H1 (cell line): ENCODE data around the gene EXO1. TPM values are rescaled to one million over a fixed set of nuclear protein-coding genes. Genes with fewer than 3 reads are reported as not detected.

Source experiments
- CTCF ChIA-PET: fragments of 300-600 bp; sonication (Branson Sonifier 250); formaldehyde crosslinking; loops from one replicate; lab custom pipeline; 2021; ENCODE audit not compliant: partially characterized antibody; lab: Charles Lee
- POLR2A ChIA-PET: fragments of 300-600 bp; sonication (Branson Sonifier 250); formaldehyde crosslinking; loops from one replicate; lab custom pipeline; 2021; ENCODE audit warnings: inconsistent platforms; ENCODE audit not compliant: partially characterized antibody; lab: Charles Lee
- DNase-seq, 2 experiments: peaks; one replicate each; pipeline versions ENCODE4 v3.0.0 to v3.0.0-alpha.2; 2010 to 2022; ENCODE audit warnings: low spot score in 2 of 2, low read depth in 1 of 2, mixed read lengths in 1 of 2
- FAIRE-seq: peaks from 2 replicates; lab custom pipeline; 2011; peaks lifted over from hg19 to GRCh38; lab: Jason Lieb, UNC
- H2AFZ ChIP-seq: 2 replicates; pipeline ENCODE4 v1.8.1; 2012; ENCODE audit warnings: low read length, inconsistent platforms
- H2AK5ac ChIP-seq: 2 replicates; pipeline ENCODE4 v1.6.1; 2013; ENCODE audit warnings: low read depth, low read length
- H2BK120ac ChIP-seq: replicated peaks from 2 replicates; pipeline ENCODE3; 2013; ENCODE audit warnings: low read depth, low read length, inconsistent platforms
- H2BK12ac ChIP-seq: 2 replicates; pipeline ENCODE4 v1.6.1; 2013; ENCODE audit warnings: low read depth, low read length
- H2BK15ac ChIP-seq: 2 replicates; pipeline ENCODE4 v1.6.1; 2013; ENCODE audit warnings: low read length
- H2BK20ac ChIP-seq: 2 replicates; pipeline ENCODE4 v1.6.1; 2013; ENCODE audit warnings: low read length
- H2BK5ac ChIP-seq: 2 replicates; pipeline ENCODE4 v1.6.1; 2013; ENCODE audit warnings: low read depth, low read length
- H3K14ac ChIP-seq: 2 replicates; pipeline ENCODE4 v1.6.1; 2013; ENCODE audit warnings: inconsistent platforms; ENCODE audit not compliant: insufficient read length
- H3K18ac ChIP-seq: 2 replicates; pipeline ENCODE4 v1.6.1; 2013; ENCODE audit warnings: low read length; ENCODE audit errors: extremely low read depth
- H3K23ac ChIP-seq: 2 replicates; pipeline ENCODE4 v1.6.1; 2013; ENCODE audit warnings: inconsistent platforms; ENCODE audit not compliant: insufficient read length
- H3K23me2 ChIP-seq: 2 replicates; pipeline ENCODE4 v1.6.1; 2013; ENCODE audit warnings: low read depth, low read length
- H3K27ac ChIP-seq: 2 replicates; pipeline ENCODE4 v1.6.1; 2011; ENCODE audit warnings: low read depth, low read length, inconsistent platforms
- H3K27me3 ChIP-seq, 4 experiments: replicated peaks in 1 of 4; 1 replicate in 1 of 4; 2 replicates in 3 of 4; pipeline versions ENCODE4 v1.6.1 to v1.8.1; 2011 to 2013; ENCODE audit warnings: low read length in 3 of 4, mild to moderate bottlenecking in 3 of 4, inconsistent platforms in 2 of 4, mixed read lengths in 2 of 4, moderate library complexity in 1 of 4; ENCODE audit not compliant: control insufficient read depth in 3 of 4, insufficient read depth in 3 of 4; ENCODE audit errors: extremely low read depth in 1 of 4
- H3K36me3 ChIP-seq, 4 experiments: 2 replicates each; pipeline versions ENCODE4 v1.6.1 to v1.8.1; 2011 to 2013; ENCODE audit warnings: mild to moderate bottlenecking in 4 of 4, low read length in 3 of 4, moderate library complexity in 2 of 4, control low read depth in 1 of 4, inconsistent platforms in 1 of 4; ENCODE audit not compliant: insufficient read depth in 4 of 4, control insufficient read depth in 2 of 4
- H3K4ac ChIP-seq: replicated peaks from 2 replicates; pipeline ENCODE3; 2013; ENCODE audit warnings: low read length, low read depth, mixed read lengths, inconsistent platforms; ENCODE audit not compliant: insufficient read length
- H3K4me1 ChIP-seq, 4 experiments: replicated peaks in 1 of 4; 1 replicate in 1 of 4; 2 replicates in 3 of 4; pipeline versions ENCODE4 v1.6.1 to v1.8.1; 2011 to 2013; ENCODE audit warnings: low read length in 3 of 4, inconsistent platforms in 2 of 4, mixed read lengths in 1 of 4; ENCODE audit not compliant: insufficient read depth in 4 of 4, control insufficient read depth in 3 of 4
- H3K4me2 ChIP-seq, 2 experiments: 2 replicates each; pipeline versions ENCODE4 v1.6.1 to v1.8.1; 2011 to 2013; ENCODE audit warnings: low read depth in 2 of 2, low read length in 2 of 2, control low read depth in 1 of 2, inconsistent platforms in 1 of 2, mild to moderate bottlenecking in 1 of 2; ENCODE audit not compliant: insufficient read depth in 1 of 2
- H3K4me3 ChIP-seq, 4 experiments: fragments of 200-600, 300-600 bp in 1 of 4; sonication (generic), shearing (Covaris generic), sonication (Bioruptor Twin) in 1 of 4; 2 replicates each; pipeline versions ENCODE4 v1.5.1 to v1.8.1; 2011 to 2016; ENCODE audit warnings: low read length in 4 of 4, low read depth in 3 of 4, control low read depth in 2 of 4, inconsistent platforms in 2 of 4, mild to moderate bottlenecking in 2 of 4, mixed read lengths in 1 of 4, moderate library complexity in 1 of 4; ENCODE audit not compliant: insufficient read depth in 2 of 4; ENCODE audit errors: extremely low read depth in 1 of 4
- H3K56ac ChIP-seq: replicated peaks from 2 replicates; pipeline ENCODE3; 2013; ENCODE audit warnings: low read depth, mild to moderate bottlenecking, mixed read lengths, low read length, inconsistent platforms; ENCODE audit not compliant: insufficient read length
- H3K79me1 ChIP-seq: 2 replicates; pipeline ENCODE4 v1.6.1; 2013; ENCODE audit warnings: low read depth, low read length, control low read depth
- H3K79me2 ChIP-seq, 2 experiments: 2 replicates each; pipeline versions ENCODE4 v1.6.1 to v1.8.1; 2012 to 2013; ENCODE audit warnings: low read length in 2 of 2, mild to moderate bottlenecking in 2 of 2, inconsistent platforms in 1 of 2; ENCODE audit not compliant: insufficient read depth in 2 of 2, control insufficient read depth in 1 of 2
- H3K9ac ChIP-seq, 4 experiments: replicated peaks in 1 of 4; 1 replicate in 1 of 4; 2 replicates in 3 of 4; pipeline versions ENCODE4 v1.6.1 to v1.8.1; 2011 to 2013; ENCODE audit warnings: low read depth in 3 of 4, low read length in 3 of 4, control low read depth in 2 of 4, mild to moderate bottlenecking in 2 of 4, moderate library complexity in 2 of 4, inconsistent platforms in 1 of 4; ENCODE audit errors: extremely low read depth in 1 of 4
- H3K9me3 ChIP-seq, 2 experiments: 2 replicates each; pipeline versions ENCODE4 v1.6.1 to v1.8.1; 2012 to 2013; ENCODE audit warnings: mild to moderate bottlenecking in 2 of 2, moderate library complexity in 2 of 2, control low read depth in 1 of 2, inconsistent platforms in 1 of 2, low read depth in 1 of 2, low read length in 1 of 2, mixed read lengths in 1 of 2; ENCODE audit not compliant: insufficient read depth in 2 of 2
- H4K20me1 ChIP-seq, 2 experiments: replicated peaks in 1 of 2; 2 replicates each; pipeline versions ENCODE3 to v1.8.1; 2011 to 2013; ENCODE audit warnings: inconsistent platforms in 2 of 2, low read length in 2 of 2, mild to moderate bottlenecking in 1 of 2; ENCODE audit not compliant: insufficient read depth in 2 of 2, control insufficient read depth in 1 of 2
- H4K5ac ChIP-seq: 2 replicates; pipeline ENCODE4 v1.6.1; 2013; ENCODE audit warnings: low read length, low read depth, mixed read lengths, inconsistent platforms; ENCODE audit not compliant: insufficient read length
- H4K8ac ChIP-seq: 2 replicates; pipeline ENCODE4 v1.8.0; 2013; ENCODE audit warnings: mild to moderate bottlenecking, moderate library complexity, low read length, inconsistent platforms; ENCODE audit not compliant: insufficient read depth; ENCODE audit errors: extremely low read depth
- H4K91ac ChIP-seq: replicated peaks from 2 replicates; pipeline ENCODE3; 2013; ENCODE audit warnings: low read length, mixed read lengths, inconsistent platforms; ENCODE audit not compliant: insufficient read length
- ATF3 ChIP-seq: IDR thresholded peaks from 2 replicates; pipeline ENCODE4 v1.6.1; 2011; ENCODE audit warnings: low read depth, mild to moderate bottlenecking, low read length; ENCODE audit not compliant: insufficient read depth
- MAFK ChIP-seq: IDR thresholded peaks from 2 replicates; pipeline ENCODE4 v1.6.1; 2012; ENCODE audit warnings: low read depth, mild to moderate bottlenecking, improper control_type of control experiment, low read length
- WGBS, 2 experiments: shearing (Covaris generic) in 1 of 2; methylation state at CpG; one replicate each; pipeline versions ENCODE4 v1.1.6 to v1.1.7; 2013 to 2015; ENCODE audit warnings: low lambda C conversion rate in 2 of 2, mixed read lengths in 2 of 2, inconsistent platforms in 1 of 2, low coverage in 1 of 2, missing lambda C conversion rate in 1 of 2; ENCODE audit not compliant: insufficient replicate concordance in 2 of 2, insufficient coverage in 1 of 2, insufficient read length in 1 of 2; ENCODE audit errors: extremely low coverage in 1 of 2, missing lambda C conversion rate in 1 of 2; 5-methylcytosine and 5-hydroxymethylcytosine counted together
- polyA plus RNA-seq, 7 experiments: library from polyadenylated mRNA; depleted of rRNA in 3 of 7; stranded (reverse) in 5 of 7; unstranded in 2 of 7; fragments of >200 nt in 5 of 7; fragments of 200-250 nt in 2 of 7; gene quantifications; 1 replicate in 5 of 7; 2 replicates in 1 of 7; 4 replicates in 1 of 7; pipeline versions ENCODE4 v1.2.1 to v1.2.3, GENCODE V29; 2011 to 2013; ENCODE audit warnings: missing spikeins in 2 of 7, mixed read lengths in 2 of 7
- total RNA-seq: library from RNA; stranded (reverse); fragmentation: NEBNext Ultra II Directional; extraction: Animal tissue kit (Norgen Biotek cat#: 25700); gene quantifications from 2 replicates; pipeline ENCODE4 v1.2.1, GENCODE V29; 2021

EXO1 gene
- total and polyA plus RNA-seq, 2 of the 8 experiments (the other 6 are each of a cell fraction or from before 2014, with no cell fraction given), result 9.2 to 43.0 TPM

GRCh38 chr1:241881440-241881839, 33.4 kb downstream of the EXO1 start:
- Histone ChIP-seq H4K91ac (no peak overlapping the region), H3K9ac (no peak overlapping the region), H2BK12ac (no peak overlapping the region), H3K4me2 (no peak overlapping the region), H3K27me3 (no peaks in the 10 kb centered on the region), H3K79me2 (no peaks in the 10 kb centered on the region; a peak in 1 of 4 replicates), H2BK15ac (no peak overlapping the region), H3K9me3 (no peaks in the 10 kb centered on the region), H4K8ac (no peak overlapping the region), H3K14ac (no peak overlapping the region), H3K23me2 (no peaks in the 10 kb centered on the region), H3K18ac (no peak overlapping the region), H2AK5ac (no peak overlapping the region), H2BK120ac (no peak overlapping the region), H3K36me3 (peaks cover 7 to 61% (median 15%) of the 10 kb centered on the region in 4 experiments), H3K4me3 (no peak overlapping the region), H3K4ac (no peak overlapping the region), H4K20me1 (peaks cover 0 to 2% of the 10 kb centered on the region in 2 experiments), H3K23ac (no peak overlapping the region), H2BK5ac (no peak overlapping the region), H4K5ac (no peak overlapping the region), H3K27ac (no peak overlapping the region), H3K79me1 (no peaks in the 10 kb centered on the region), H2BK20ac (no peak overlapping the region), H3K56ac (no peak overlapping the region), H2AFZ (no peak overlapping the region), H3K4me1 (no peaks in the 10 kb centered on the region)
- FAIRE-seq (no peak), DNase-seq (no peak)
- 93% methylated on average over 6 of the region's 6 CpGs; no CpG with 5 or more reads in 1 of the 2 experiments for WGBS, 2 experiments
- ChIA-PET POLR2A (interaction anchor here (1.5 kb wide), 1 partner anchor 16 kb away, joined by 3 read pairs; no protein-coding TSS in a partner anchor), CTCF (interaction anchor here (0.6 to 1.0 kb wide), 3 partner anchors 15 to 396 kb away, joined by 3 to 4 read pairs (median 3); no protein-coding TSS in a partner anchor)
- TF ChIP-seq ATF3 (no peak), MAFK (peak; percentile 77; the same call in 1 of the 2 replicates)
